Stimulated activated CD4-positive, alpha-beta T cell treated with anti-CD3 and anti-CD28 coated beads, Interleukin-15, amount 100 ng/mL, for 24 hours (primary cell): ENCODE data around the gene BPHL.
"Not testable (repeated sequence)": the region's sequence is repeated elsewhere in the genome, so short reads cannot be mapped to it uniquely, and the experiment has no call there.

Experiments
- DNase-seq: peaks from one replicate; pipeline ENCODE4 v3.0.0-alpha.2; 2020

The BPHL gene

GRCh38 chr6:3118353-3119039, at the start of gene BPHL:
Gene BPHL, plus strand, starts transcription at chr6:3118711. Its CDS starts 30 bp downstream, at chr6:3118741.
- peak; percentile 100 for DNase-seq

DNA sequence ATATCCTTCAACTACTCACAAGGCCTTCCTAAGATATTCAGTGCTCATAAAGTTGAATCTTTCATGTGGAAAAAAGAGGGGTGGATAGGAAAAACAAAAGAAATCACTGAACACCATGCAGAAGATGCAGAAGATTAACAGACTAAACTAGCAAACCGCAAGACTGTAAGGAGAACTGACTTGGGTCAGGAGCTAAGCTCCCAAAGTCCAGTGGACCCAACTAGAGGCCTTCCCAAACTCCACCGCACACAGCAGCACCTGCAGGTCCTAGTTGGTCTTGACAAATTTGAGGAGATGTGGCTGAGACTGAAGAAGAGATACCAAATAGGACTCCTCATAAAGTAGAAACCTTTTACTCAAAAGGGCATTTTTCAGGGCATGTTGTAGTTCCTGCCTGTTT, 46.9 kb upstream of the BPHL start:
- no peak for DNase-seq

DNA sequence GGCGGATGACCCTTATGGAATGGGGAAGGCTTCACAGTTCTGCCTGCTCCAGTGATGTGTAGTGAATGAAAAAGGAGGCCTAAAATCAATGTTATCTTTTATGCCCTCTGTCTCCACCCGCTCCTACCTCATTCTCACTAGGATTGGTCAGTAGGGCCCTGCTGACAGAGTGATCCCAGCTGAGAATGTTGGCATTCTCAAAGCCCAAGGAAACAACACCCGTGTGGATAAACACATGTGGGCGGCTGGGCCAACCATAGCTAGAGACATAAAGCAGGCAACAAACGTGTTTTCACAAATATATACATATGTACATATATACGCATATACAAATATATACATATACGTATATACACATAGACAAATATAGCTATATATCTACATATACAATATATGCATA, 45.7 kb upstream of the BPHL start:
- no peak for DNase-seq

- DNase-seq, result no peak
These were observed 45.1 kb upstream of the BPHL start for GRCh38 chr6:3073382-3073781.

GRCh38 chr6:3075772-3076113, 42.8 kb upstream of the BPHL start:
- no peak for DNase-seq

GRCh38 chr6:3076320-3076719, 42.2 kb upstream of the BPHL start:
- no peak for DNase-seq

- DNase-seq, result no peak
These were observed 41.1 kb upstream of the BPHL start for GRCh38 chr6:3077430-3077829.

- DNase-seq, result not testable (repeated sequence)
These were observed 39.6 kb upstream of the BPHL start for GRCh38 chr6:3078952-3079351.

GRCh38 chr6:3079682-3080081, 38.8 kb upstream of the BPHL start:
- no peak for DNase-seq

DNA sequence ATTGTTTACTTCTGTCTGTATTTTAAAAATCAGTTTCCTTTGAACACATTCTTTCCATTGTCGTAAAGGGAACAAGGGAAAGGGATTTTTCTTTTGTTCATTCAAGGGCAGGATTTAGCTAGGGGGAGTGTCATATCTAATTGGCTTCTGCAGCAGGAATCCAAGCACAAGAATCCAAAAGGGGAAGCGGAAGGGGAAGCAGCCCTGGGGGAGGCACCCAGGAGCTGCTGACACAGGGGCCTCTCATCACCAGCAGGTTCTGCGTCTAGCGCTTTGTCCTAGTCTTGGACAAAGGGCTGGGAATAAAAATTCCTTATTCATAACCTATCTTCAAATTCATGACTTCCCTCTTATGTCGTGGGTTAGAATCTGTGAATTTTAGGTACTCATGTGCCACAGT, 36.6 kb upstream of the BPHL start:
- DNase-seq, result no peak

GRCh38 chr6:3085074-3085473, 33.4 kb upstream of the BPHL start:
- DNase-seq, result no peak

- DNase-seq, result no peak
These were observed 32.1 kb upstream of the BPHL start for GRCh38 chr6:3086282-3086946.

- no peak for DNase-seq
These were observed 30.1 kb upstream of the BPHL start for GRCh38 chr6:3088446-3088845.

- no peak for DNase-seq
These were observed 29.5 kb upstream of the BPHL start for GRCh38 chr6:3088968-3089367.

DNA sequence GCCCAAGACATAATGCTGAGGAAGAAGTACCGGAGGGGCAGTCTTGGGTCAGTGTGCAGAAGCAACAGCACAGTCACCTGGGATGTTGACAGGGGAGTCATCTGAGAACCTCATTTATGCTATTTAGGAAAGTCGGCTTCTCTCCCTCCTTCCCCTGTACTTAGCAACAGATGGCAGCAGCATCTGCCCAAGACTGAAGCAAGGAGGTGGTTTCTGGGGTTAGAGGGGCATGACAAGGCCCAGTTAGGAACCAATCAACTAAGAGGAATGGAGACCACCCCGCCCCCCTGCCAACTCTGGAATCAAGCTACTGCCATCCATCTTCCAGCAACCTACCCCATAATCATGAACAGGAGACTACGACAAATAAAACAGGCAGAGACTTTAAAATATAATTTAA, 28.5 kb upstream of the BPHL start:
- DNase-seq, result no peak

GRCh38 chr6:3094815-3095214, 23.7 kb upstream of the BPHL start:
- DNase-seq, result no peak

- DNase-seq, result no peak
These were observed 15.6 kb upstream of the BPHL start for GRCh38 chr6:3102875-3103274.

GRCh38 chr6:3108746-3109414, 9.6 kb upstream of the BPHL start:
- DNase-seq, result no peak

DNA sequence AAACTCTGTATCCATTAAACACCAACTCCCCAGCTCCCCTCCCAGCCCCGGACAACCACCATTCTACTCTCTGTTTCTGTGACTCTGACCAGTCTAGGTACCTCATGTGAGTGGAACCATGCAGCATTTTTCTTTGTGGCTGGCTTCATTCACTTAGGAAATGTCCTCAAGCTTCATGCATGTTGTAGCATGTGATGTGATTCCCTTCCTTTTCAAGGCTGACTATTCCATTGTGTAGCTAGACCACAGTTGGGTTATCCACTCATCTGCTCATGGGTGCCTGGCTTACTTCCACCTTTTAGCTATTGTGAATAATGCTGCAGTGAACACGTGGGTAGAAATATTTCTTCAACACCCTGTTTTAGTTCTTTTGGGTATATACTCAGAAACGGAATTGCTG, 8.8 kb upstream of the BPHL start:
- no peak for DNase-seq

GRCh38 chr6:3114377-3114776, 4.1 kb upstream of the BPHL start:
- no peak for DNase-seq

DNA sequence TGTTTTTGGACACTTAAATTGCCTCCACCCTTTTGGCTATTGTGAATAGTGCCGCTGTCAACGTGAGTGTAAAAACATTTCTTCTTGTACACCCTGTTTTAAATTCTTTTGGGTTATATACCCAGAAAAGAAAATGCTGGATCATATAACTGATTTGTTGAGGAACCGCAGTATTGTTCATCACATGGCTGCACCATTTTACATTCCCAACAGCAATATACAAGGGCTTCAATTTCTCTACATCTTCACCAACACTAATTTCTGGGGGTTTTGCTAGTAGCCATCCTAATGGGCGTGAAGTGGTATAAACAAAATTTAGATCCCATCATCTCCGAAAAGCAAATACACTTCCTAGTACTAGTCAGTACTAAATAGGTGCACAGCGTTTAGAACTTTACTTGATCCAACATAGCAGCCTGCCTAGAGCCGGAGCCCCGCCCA, 579 bp upstream of the BPHL start:
- no peak for DNase-seq

GRCh38 chr6:3119040-3119723, 671 bp downstream of the BPHL start:
- no peak for DNase-seq

- DNase-seq, result no peak
These were observed 2.2 kb downstream of the BPHL start for GRCh38 chr6:3120765-3121089.

DNA sequence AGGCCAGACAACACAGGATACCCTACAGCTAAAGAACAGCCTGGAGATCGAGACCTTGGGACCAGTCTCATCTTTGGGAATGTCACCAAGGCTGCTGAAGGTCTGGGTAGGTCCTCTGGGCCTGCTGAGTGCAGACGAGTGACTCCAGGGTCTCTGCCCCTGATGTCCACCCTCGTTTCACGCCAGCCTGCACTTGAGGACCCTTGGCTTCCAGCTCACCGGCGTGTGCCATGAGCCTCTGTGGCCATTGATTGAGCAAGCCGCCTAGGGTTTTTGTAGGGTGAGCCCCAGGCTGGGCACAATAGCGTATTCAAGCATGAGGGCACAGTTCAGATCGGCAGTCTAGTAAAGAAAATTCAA, 4.3 kb downstream of the BPHL start:
- no peak for DNase-seq
